ACHN (cell line): ENCODE data around the gene PPARG.

Experiments used
- DNase-seq: peaks from one replicate; pipeline ENCODE4 v3.0.0-alpha.2; 2015
- in situ Hi-C: cut with HindIII; loops from 2 replicates; pipeline ENCODE4 v1.10.0; 2017; ENCODE audit warnings: low sequenced_read_pairs, low pct_ligation_motif_present, low pct_unique_long_range_greater_than_20kb

PPARG gene

DNA sequence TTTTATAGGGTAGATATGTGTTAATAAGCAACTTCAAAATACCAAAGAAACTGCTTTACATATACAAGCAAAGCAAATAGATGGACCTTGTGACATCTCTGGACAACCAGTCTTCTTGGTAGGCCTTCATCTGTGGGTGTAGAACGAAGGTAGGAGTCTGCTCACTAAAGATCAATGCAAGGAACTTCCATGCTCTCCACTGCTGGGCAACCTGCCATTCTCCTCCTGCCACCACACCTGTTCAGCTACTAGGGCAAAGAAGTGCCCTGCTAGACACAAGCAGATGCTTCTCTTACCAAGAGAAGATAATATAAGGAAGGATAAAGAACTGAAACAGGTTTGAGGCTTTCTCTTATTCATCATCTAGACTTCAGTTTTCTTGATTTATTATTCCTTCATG, 12.6 kb downstream of the PPARG start:
- DNase-seq: no peak
- in situ Hi-C loops: no loop called here

- no peak for DNase-seq
- in situ Hi-C loops: no loop called here
These were observed 13.7 kb downstream of the PPARG start for GRCh38 chr3:12302564-12302963.

DNA sequence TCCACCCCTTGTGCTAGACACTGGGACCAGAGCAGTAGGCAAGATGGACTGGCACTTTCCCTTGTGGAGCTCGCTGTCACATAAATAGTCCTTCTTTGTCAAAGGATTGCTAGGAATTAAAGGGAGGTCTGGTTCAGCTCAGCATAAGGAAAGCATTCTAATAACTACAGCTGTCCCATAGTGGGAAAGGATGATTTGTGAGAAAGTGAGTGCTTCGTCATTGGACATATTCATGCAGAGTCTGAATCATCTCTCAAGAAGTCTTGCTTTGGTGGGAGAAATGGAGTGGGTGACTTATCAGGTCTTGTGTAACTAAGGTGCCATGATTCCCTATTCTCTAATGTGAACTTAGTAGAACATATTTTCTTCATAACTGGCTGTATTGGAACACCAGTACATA, 14.7 kb downstream of the PPARG start:
- DNase-seq: peak; percentile 90
- in situ Hi-C loops: no loop called here

- in situ Hi-C loops: no loop called here
- peak; percentile 84 for DNase-seq
These were observed 15.1 kb downstream of the PPARG start for GRCh38 chr3:12303993-12304392.

- in situ Hi-C loops: no loop called here
- DNase-seq: no peak
These were observed 18.3 kb downstream of the PPARG start for GRCh38 chr3:12307136-12307535.

DNA sequence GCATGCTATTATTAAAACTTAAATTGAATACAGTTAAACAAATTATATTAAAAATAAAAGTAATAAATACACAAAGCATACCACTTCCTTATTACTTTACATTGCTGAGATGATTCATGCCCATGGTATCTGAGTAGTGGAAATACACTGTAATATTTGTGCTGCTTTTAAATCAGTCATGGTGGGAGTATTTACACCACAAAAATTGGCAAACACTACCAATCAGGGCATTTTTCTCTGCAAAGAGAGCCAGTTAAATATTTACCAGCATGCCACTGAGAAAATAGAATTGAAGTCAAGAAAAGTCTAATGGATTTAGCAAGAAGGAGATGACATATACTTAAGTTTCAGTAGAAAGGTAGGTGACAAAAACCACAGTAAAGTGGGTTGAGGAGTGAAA, 19.6 kb downstream of the PPARG start:
- DNase-seq: peak; percentile 88
- in situ Hi-C loops: no loop called here

DNA sequence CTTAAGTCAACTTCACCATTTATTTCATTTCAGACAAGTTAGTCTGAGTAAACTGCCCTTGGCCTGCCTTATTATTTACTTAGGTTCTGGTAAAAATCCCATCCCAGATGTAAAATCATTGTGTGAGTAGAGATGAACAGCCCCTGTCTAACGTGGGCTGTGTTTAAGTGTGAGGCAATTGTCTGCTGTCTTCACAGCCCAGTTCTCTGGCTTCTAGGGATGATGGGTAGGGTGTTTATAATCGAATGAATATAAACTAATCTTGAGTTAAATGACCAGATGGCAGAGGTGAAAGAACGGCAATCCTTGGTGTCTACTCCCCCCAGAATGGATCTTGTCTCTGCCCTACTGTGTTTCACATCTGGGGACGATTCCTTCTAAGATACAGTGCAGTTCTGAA, 20.8 kb downstream of the PPARG start:
- in situ Hi-C loops: no loop called here
- DNase-seq: no peak

DNA sequence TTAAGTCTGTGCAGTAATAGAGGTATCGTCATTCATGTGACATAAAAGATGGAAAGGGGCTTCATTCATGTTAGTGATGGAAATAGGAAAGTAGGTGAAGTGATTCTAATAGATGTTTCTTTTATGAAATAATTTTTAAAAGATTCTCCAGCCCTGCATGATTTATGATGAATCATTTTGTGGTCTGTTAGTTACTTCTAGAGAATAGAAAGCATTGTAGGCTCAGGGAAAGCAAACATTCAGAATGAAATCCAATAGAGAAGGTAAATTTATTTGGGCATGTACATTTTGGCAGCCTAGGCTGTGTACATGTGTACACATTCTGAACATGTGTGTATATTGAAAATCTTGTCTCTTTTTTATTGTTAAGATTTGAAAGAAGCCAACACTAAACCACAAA, 23.1 kb downstream of the PPARG start:
- in situ Hi-C loops: no loop called here
- peak; percentile 29 for DNase-seq

DNA sequence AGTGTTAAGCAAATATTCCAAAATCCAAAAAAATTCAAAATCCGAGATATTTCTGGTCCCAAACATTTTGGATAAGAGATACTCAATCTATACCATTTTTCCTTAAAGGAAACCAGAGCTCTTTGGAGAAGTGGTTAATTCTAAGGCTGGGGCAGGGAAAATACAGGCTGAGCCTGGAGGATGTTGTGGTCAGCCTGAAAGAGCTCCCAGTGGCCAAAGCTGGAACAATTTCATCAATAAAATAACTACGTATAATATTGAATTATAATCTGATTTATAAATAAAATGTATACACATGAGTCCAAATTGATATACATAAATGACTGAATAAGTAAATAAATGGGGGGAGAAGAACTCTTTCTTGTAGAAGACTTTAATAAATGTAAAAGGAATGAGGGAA, 24.6 kb downstream of the PPARG start:
- in situ Hi-C loops: no loop called here
- DNase-seq: no peak

DNA sequence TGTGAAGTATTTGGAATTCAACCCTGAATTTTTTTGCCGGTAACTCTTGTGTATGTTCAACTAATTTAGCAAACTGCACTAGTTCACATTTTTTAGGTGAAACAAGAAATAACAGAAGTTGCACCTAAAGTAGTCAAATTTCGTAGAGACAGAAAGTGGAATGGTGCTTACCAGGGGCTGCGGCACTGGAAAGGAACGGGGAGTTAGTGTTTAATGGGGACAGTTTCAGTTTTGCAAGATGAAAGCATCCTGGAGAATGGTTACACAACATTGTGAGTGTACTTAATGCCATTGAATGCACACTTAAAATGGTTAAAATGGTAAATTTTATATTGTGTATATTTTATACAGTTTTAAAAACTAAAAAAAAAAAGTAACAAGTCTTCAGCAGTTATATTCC, 27.4 kb downstream of the PPARG start:
- in situ Hi-C loops: no loop called here

GRCh38 chr3:12316729-12317351, 28.0 kb downstream of the PPARG start:
- DNase-seq: peak; percentile 63
- in situ Hi-C loops: no loop called here

More for the DNA sequence above, 27.4 kb downstream of the PPARG start:
- DNase-seq: peak; percentile 38

DNA sequence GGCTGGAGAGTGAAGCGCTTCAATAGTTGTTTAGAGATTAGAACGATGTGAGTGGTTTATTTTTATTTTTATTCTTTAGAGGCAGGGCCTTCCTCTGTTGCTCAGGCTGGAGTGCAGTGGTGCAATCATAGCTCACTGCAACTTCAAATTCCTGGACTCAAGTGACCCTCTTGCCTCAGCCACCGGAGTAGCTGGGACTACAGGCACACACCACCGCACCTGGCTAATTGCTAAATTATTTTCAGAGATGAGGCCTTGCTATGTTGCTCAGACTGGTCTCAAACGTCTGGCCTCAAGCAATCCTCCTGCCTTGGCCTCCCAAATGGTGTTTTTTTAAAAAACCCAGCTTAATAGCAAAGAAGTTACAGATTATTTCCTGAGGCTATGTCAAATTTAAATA, 29.0 kb downstream of the PPARG start:
- in situ Hi-C loops: no loop called here

GRCh38 chr3:12318758-12319621, 30.1 kb downstream of the PPARG start:
- DNase-seq: no peak
- in situ Hi-C loops: no loop called here

More for the DNA sequence above, 29.0 kb downstream of the PPARG start:
- DNase-seq: no peak

GRCh38 chr3:12321015-12321414, 32.1 kb downstream of the PPARG start:
- DNase-seq: no peak
- in situ Hi-C loops: no loop called here

DNA sequence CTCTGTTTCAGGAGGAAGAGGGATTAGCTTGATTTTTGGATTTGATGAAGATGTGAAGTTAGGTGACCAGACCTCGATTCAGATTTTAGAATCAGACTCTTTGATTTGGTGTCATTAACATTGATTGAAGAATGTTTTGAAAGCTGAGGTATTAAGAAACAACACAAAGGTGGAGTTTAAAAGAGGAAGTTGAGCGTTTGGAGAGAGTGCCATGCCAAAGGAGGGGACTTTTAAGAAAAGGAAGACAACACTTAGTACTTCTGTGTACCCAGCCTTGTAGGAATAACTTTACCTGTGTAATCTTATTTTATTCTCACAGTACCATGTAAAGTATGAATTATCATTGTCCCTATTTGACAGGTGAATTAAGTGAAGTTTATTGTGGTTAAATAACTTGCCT, 34.4 kb downstream of the PPARG start:
- in situ Hi-C loops: no loop called here
- no peak for DNase-seq

GRCh38 chr3:12325586-12326515, 37.0 kb downstream of the PPARG start:
- DNase-seq: no peak
- in situ Hi-C loops: no loop called here

- DNase-seq: no peak
- in situ Hi-C loops: no loop called here
These were observed 38.2 kb downstream of the PPARG start for GRCh38 chr3:12327021-12327420.

DNA sequence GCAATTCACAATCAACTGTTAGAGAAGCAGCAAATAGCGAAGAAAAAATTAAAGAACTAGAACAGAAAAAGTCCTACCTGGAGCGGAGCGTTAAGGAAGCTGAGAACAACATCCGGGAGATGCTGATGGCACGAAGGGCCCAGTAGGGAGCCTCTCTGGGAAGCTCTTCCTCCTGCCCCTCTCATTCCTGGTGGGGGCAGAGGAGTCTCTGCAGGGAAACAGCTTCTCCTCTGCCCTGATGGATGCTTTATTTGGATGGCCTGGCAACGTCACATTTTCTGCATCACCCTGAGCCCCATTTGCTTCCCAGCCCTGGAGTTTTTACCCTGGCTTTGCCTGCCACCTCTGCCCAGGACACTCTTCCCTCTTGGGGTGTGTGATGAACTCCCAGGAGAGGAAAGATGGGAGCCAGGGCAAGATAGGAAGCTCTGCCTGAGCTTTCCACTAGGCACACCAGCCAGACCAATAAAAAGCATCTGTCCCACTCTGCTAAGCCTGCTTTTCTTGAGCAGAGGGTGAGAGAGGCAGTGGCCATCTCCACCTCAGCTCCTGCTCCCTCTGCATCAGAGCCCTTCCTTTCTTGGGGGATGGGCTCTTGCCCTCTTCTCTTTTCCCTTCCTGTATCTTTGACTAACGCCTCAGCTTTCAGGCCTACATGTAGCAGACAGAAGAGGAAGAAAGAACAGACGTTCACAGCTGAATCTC, 39.4 kb downstream of the PPARG start:
- DNase-seq: no peak
- in situ Hi-C loops: no loop called here
